ENCODE measurements around the gene RSRC1.
"Not testable (repeated sequence)": the region's sequence is repeated elsewhere in the genome, so short reads cannot be mapped to it uniquely, and the experiment has no call there.

The RSRC1 gene

DNA sequence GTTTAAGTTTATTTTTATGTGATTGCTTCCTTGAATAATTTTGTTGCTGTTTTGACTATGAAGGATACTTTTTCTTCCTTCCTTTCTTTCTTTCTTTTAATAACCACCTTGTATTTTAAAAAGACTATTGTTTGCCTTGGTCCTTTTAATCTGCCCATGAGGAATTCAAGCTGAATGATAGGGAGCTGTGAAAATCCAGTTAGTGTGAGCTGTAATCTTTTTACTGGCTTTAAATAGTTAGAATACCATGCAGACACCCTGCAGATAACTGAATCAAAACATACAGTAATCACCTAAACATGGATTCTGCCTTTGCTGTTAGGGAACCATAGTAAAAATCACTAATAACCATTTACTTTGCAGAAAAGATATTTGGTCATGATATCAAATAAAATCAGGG lies 110.7 kb downstream of the RSRC1 start:
- Histone ChIP-seq H3K27ac (ENCODE audit: low read depth, low read length) (no peak overlapping the region), H3K27me3 (ENCODE audit: low read length) (no peaks in the 10 kb centered on the region), H3K9me2 (replicated peaks; ENCODE audit: insufficient read depth, low read length) (no peaks in the 10 kb centered on the region), H3K36me3 (ENCODE audit: low read length) (no peaks in the 10 kb centered on the region), H3F3A (ENCODE audit: insufficient read depth) (no peaks in the 10 kb centered on the region), H3K9me3 (ENCODE audit: insufficient read depth, low read length) (no peaks in the 10 kb centered on the region), H4K20me1 (ENCODE audit: low read depth, low read length) (0 out of 2 replicates have a peak, but pooled peaks cover 3% of the 10 kb centered on the region), H3K9ac (ENCODE audit: low read length) (no peak overlapping the region), H3K4me3 (ENCODE audit: insufficient read depth, low read length, poor library complexity, severe bottlenecking) (no peak overlapping the region), H3K79me2 (ENCODE audit: insufficient read depth, low read length) (peaks cover 11% of the 10 kb centered on the region; the same call in 1 of the 2 replicates), H3K4me2 (ENCODE audit: low read depth, low read length, poor library complexity, severe bottlenecking) (no peak overlapping the region), H2AFZ (ENCODE audit: low read depth, low read length, severe bottlenecking) (no peak overlapping the region)
- TF ChIP-seq EZH2phosphoT487 (conservative IDR thresholded peaks at IDR 0.05; ENCODE audit: low read length) = no peak
- TF ChIP-seq, protein P1, sequence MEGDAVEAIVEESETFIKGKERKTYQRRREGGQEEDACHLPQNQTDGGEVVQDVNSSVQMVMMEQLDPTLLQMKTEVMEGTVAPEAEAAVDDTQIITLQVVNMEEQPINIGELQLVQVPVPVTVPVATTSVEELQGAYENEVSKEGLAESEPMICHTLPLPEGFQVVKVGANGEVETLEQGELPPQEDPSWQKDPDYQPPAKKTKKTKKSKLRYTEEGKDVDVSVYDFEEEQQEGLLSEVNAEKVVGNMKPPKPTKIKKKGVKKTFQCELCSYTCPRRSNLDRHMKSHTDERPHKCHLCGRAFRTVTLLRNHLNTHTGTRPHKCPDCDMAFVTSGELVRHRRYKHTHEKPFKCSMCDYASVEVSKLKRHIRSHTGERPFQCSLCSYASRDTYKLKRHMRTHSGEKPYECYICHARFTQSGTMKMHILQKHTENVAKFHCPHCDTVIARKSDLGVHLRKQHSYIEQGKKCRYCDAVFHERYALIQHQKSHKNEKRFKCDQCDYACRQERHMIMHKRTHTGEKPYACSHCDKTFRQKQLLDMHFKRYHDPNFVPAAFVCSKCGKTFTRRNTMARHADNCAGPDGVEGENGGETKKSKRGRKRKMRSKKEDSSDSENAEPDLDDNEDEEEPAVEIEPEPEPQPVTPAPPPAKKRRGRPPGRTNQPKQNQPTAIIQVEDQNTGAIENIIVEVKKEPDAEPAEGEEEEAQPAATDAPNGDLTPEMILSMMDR (IDR thresholded peaks at IDR 0.05; ENCODE audit: insufficient read depth, low read length, poor library complexity, severe bottlenecking) = no peak

GRCh38 chr3:158221426-158221825 lies 111.5 kb downstream of the RSRC1 start:
- no peak overlapping the region for H3K4me2 ChIP-seq (ENCODE audit: low read depth, low read length, poor library complexity, severe bottlenecking)
- no peaks in the 10 kb centered on the region for H3K27me3 ChIP-seq (ENCODE audit: low read length)
- H3K9ac ChIP-seq (ENCODE audit: low read length) = no peak overlapping the region
- H3K27ac ChIP-seq (ENCODE audit: low read depth, low read length) = no peak overlapping the region
- no peaks in the 10 kb centered on the region for H3K9me3 ChIP-seq (ENCODE audit: insufficient read depth, low read length)
- TF ChIP-seq EZH2phosphoT487 (conservative IDR thresholded peaks at IDR 0.05; ENCODE audit: low read length) = no peak
- TF ChIP-seq, protein P1 (IDR thresholded peaks at IDR 0.05; ENCODE audit: insufficient read depth, low read length, poor library complexity, severe bottlenecking) = no peak
- H2AFZ ChIP-seq (ENCODE audit: low read depth, low read length, severe bottlenecking) = no peak overlapping the region
- 0 out of 2 replicates have a peak, but pooled peaks cover 7% of the 10 kb centered on the region for H3K79me2 ChIP-seq (ENCODE audit: insufficient read depth, low read length)
- no peaks in the 10 kb centered on the region for H3K9me2 ChIP-seq (replicated peaks; ENCODE audit: insufficient read depth, low read length)
- no peaks in the 10 kb centered on the region for H3F3A ChIP-seq (ENCODE audit: insufficient read depth)
- H4K20me1 ChIP-seq (ENCODE audit: low read depth, low read length) = 0 out of 2 replicates have a peak, but pooled peaks cover 3% of the 10 kb centered on the region
- H3K36me3 ChIP-seq (ENCODE audit: low read length) = no peaks in the 10 kb centered on the region
- H3K4me3 ChIP-seq (ENCODE audit: insufficient read depth, low read length, poor library complexity, severe bottlenecking) = no peak overlapping the region

- Histone ChIP-seq H4K20me1 (ENCODE audit: low read depth, low read length) (no peaks in the 10 kb centered on the region), H3K79me2 (ENCODE audit: insufficient read depth, low read length) (no peaks in the 10 kb centered on the region)
Observed at GRCh38 chr3:158226429-158226828, 116.5 kb downstream of the RSRC1 start.

DNA sequence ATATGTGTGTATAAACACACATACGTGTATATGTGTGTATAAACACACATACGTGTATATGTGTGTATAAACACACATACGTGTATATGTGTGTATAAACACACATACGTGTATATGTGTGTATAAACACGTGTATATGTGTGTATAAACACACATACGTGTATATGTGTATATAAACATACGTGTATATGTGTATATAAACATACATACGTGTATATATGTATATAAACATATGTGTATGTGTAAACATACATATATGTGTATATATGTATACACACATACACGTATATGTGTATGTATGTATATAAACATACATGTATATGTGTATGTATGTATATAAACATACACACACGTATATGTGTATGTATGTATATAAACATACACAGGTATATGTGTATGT lies 119.1 kb downstream of the RSRC1 start:
- H3K9me2 ChIP-seq (replicated peaks; ENCODE audit: insufficient read depth, low read length); H3K4me2 ChIP-seq (ENCODE audit: low read depth, low read length, poor library complexity, severe bottlenecking); H3F3A ChIP-seq (ENCODE audit: insufficient read depth); H3K27me3 ChIP-seq (ENCODE audit: low read length); H3K79me2 ChIP-seq (ENCODE audit: insufficient read depth, low read length); H3K9ac ChIP-seq (ENCODE audit: low read length); H4K20me1 ChIP-seq (ENCODE audit: low read depth, low read length); H3K4me3 ChIP-seq (ENCODE audit: insufficient read depth, low read length, poor library complexity, severe bottlenecking); H3K9me3 ChIP-seq (ENCODE audit: insufficient read depth, low read length); H2AFZ ChIP-seq (ENCODE audit: low read depth, low read length, severe bottlenecking); H3K27ac ChIP-seq (ENCODE audit: low read depth, low read length): not testable (repeated sequence)
- peaks cover 12% of the 10 kb centered on the region; the same call in 1 of the 2 replicates for H3K36me3 ChIP-seq (ENCODE audit: low read length)

More at GRCh38 chr3:158226429-158226828, 116.5 kb downstream of the RSRC1 start:
- H3K9ac ChIP-seq (ENCODE audit: low read length) = no peak overlapping the region
- no peak overlapping the region for H3K27ac ChIP-seq (ENCODE audit: low read depth, low read length)
- no peak overlapping the region for H3K4me2 ChIP-seq (ENCODE audit: low read depth, low read length, poor library complexity, severe bottlenecking)
- H3K9me2 ChIP-seq (replicated peaks; ENCODE audit: insufficient read depth, low read length) = no peaks in the 10 kb centered on the region
- H3K9me3 ChIP-seq (ENCODE audit: insufficient read depth, low read length) = no peaks in the 10 kb centered on the region
- no peak overlapping the region for H3K4me3 ChIP-seq (ENCODE audit: insufficient read depth, low read length, poor library complexity, severe bottlenecking)
- no peak overlapping the region for H2AFZ ChIP-seq (ENCODE audit: low read depth, low read length, severe bottlenecking)
- no peak for TF ChIP-seq EZH2phosphoT487 (conservative IDR thresholded peaks at IDR 0.05; ENCODE audit: low read length)
- TF ChIP-seq, protein P1 (IDR thresholded peaks at IDR 0.05; ENCODE audit: insufficient read depth, low read length, poor library complexity, severe bottlenecking) = no peak
- peaks cover 12% of the 10 kb centered on the region; the same call in 1 of the 2 replicates for H3K36me3 ChIP-seq (ENCODE audit: low read length)
- peaks cover 7% of the 10 kb centered on the region; the same call in 1 of the 2 replicates for H3F3A ChIP-seq (ENCODE audit: insufficient read depth)
- H3K27me3 ChIP-seq (ENCODE audit: low read length) = no peaks in the 10 kb centered on the region

Measured in SU-DHL-6 (cell line).